Activated T-helper 1 cell treated with Interleukin-2 at 50 U/mL for 16 hours (primary cell): ENCODE measurements around the gene DYNLRB1.

Experiments
- DNase-seq: peaks from one replicate; pipeline ENCODE4 v3.0.0-alpha.2; 2020; ENCODE audit warnings: low read depth

DYNLRB1 gene

GRCh38 chr20:34558320-34559218, 42.3 kb downstream of the DYNLRB1 start, which contains the start of gene MAP1LC3A:
TSS of gene MAP1LC3A (plus strand) at chr20:34558718. CDS start at chr20:34558869, 151 bp downstream.
- DNase-seq, result peak; percentile 87

GRCh38 chr20:34559311-34560140, 43.3 kb downstream of the DYNLRB1 start:
- DNase-seq, result no peak

GRCh38 chr20:34560141-34560523, 43.9 kb downstream of the DYNLRB1 start:
- DNase-seq, result no peak

GRCh38 chr20:34560614-34561013, 44.4 kb downstream of the DYNLRB1 start:
- DNase-seq, result no peak

GRCh38 chr20:34561661-34562060, 45.4 kb downstream of the DYNLRB1 start:
- no peak for DNase-seq

- no peak for DNase-seq
Measured at GRCh38 chr20:34562641-34563040, 46.4 kb downstream of the DYNLRB1 start.

- no peak for DNase-seq
Measured at GRCh38 chr20:34564833-34565232, 48.6 kb downstream of the DYNLRB1 start.

- no peak for DNase-seq
Measured at GRCh38 chr20:34566978-34567891, 51.0 kb downstream of the DYNLRB1 start.

- DNase-seq, result no peak
Measured at GRCh38 chr20:34567892-34568865, 52.0 kb downstream of the DYNLRB1 start.

GRCh38 chr20:34569598-34569997, 53.4 kb downstream of the DYNLRB1 start:
- DNase-seq, result no peak

GRCh38 chr20:34570859-34571306, 54.7 kb downstream of the DYNLRB1 start:
- DNase-seq, result no peak

GRCh38 chr20:34571753-34572152, 55.5 kb downstream of the DYNLRB1 start:
- no peak for DNase-seq

- no peak for DNase-seq
Measured at GRCh38 chr20:34573541-34574300, 57.5 kb downstream of the DYNLRB1 start.

GRCh38 chr20:34574426-34574825, 58.2 kb downstream of the DYNLRB1 start:
- no peak for DNase-seq

- DNase-seq, result no peak
Measured at GRCh38 chr20:34574861-34575260, 58.6 kb downstream of the DYNLRB1 start.

GRCh38 chr20:34575271-34575670, 59.0 kb downstream of the DYNLRB1 start:
- DNase-seq, result no peak

GRCh38 chr20:34575756-34576155, 59.5 kb downstream of the DYNLRB1 start:
- no peak for DNase-seq

GRCh38 chr20:34577061-34577460, 60.8 kb downstream of the DYNLRB1 start:
- no peak for DNase-seq

GRCh38 chr20:34578025-34578424, 61.8 kb downstream of the DYNLRB1 start:
- DNase-seq, result no peak

GRCh38 chr20:34578521-34578920, 62.3 kb downstream of the DYNLRB1 start:
- DNase-seq, result no peak
